Measurements from ENCODE around the gene PKLR. TPM values are rescaled to one million over a fixed set of nuclear protein-coding genes. Genes with fewer than 3 reads are reported as not detected.
"Not testable (repeated sequence)": the region's sequence is repeated elsewhere in the genome, so short reads cannot be mapped to it uniquely, and the experiment has no call there.

Gene PKLR
- under 1 TPM in 1 of 4 donors, not detected in 3; 0.21 TPM for total RNA-seq

DNA sequence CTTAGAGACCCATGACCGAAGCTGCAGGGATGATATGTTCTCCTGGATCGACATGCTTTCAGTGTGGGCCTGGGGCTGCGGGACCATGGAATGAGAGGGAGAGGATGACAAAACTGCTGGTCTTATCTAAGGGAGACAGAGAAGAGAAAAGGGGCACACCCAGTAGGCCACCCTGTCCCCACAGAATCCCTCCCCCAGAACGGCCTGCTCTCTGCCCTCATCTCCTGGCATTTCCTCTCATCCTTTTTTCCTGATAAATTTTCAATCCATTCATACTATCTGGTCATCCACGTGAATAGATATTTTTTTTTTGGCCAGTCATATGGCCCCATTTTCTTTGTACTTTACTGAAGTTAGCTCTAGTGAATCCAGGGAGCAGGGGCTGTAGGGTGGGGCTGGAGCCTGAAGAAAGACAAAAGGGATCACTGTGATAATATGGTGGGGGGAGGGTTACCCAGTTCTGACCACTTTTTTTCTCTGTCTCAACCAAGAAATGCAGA lies at the start of gene PKLR:
TSS of gene PKLR (minus strand) at position 97 of the 500 bp plus-strand sequence. CDS start at position 54, 43 bp downstream.
- H3K36me3 ChIP-seq = no peaks in the 10 kb centered on the region
- no peak for DNase-seq
- intact Hi-C loops (cut with DNase I; ENCODE audit: low total_unique reads) = no loop called here
- no peaks in the 10 kb centered on the region for H3K9me3 ChIP-seq
- no peak within 1 kb of the TSS for H3K27ac ChIP-seq
- TF ChIP-seq, protein P1, sequence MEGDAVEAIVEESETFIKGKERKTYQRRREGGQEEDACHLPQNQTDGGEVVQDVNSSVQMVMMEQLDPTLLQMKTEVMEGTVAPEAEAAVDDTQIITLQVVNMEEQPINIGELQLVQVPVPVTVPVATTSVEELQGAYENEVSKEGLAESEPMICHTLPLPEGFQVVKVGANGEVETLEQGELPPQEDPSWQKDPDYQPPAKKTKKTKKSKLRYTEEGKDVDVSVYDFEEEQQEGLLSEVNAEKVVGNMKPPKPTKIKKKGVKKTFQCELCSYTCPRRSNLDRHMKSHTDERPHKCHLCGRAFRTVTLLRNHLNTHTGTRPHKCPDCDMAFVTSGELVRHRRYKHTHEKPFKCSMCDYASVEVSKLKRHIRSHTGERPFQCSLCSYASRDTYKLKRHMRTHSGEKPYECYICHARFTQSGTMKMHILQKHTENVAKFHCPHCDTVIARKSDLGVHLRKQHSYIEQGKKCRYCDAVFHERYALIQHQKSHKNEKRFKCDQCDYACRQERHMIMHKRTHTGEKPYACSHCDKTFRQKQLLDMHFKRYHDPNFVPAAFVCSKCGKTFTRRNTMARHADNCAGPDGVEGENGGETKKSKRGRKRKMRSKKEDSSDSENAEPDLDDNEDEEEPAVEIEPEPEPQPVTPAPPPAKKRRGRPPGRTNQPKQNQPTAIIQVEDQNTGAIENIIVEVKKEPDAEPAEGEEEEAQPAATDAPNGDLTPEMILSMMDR (IDR thresholded peaks at IDR 0.05) = no peak
- TF ChIP-seq POLR2A (IDR thresholded peaks at IDR 0.05) = no peak
- H3K4me1 ChIP-seq = no peaks in the 10 kb centered on the region
- H3K4me3 ChIP-seq = no peak within 1 kb of the TSS
- H3K27me3 ChIP-seq = no peaks in the 10 kb centered on the region

DNA sequence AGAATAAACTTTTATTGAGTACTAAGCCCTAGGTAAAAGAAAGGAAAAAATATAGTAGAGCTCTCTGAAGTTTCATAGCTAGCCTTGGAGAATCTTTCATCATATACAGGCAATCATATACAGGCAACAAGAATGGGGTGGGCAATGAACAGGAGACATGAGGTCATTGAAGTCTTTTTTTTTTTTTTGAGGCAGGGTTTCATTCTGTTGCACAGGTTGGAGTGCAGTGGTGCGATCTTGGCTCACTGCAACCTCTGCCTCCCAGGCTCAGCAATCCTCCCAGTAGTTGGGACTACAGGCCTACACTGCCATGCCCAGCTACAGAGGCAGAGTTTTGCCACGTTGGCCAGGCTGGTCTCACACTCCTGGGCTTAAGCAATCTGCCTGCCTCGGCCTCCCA lies 41.6 kb upstream of the PKLR start:
- H3K36me3 ChIP-seq = no peaks in the 10 kb centered on the region
- H3K4me1 ChIP-seq = no peaks in the 10 kb centered on the region
- no peak overlapping the region for H3K4me3 ChIP-seq
- intact Hi-C loops (cut with DNase I; ENCODE audit: low total_unique reads) = no loop called here
- H3K9me3 ChIP-seq = no peaks in the 10 kb centered on the region
- no peak overlapping the region for H3K27ac ChIP-seq
- H3K27me3 ChIP-seq = no peaks in the 10 kb centered on the region
- DNase-seq = no peak
- no peak for TF ChIP-seq POLR2A (IDR thresholded peaks at IDR 0.05)
- TF ChIP-seq, protein P1 (IDR thresholded peaks at IDR 0.05) = no peak

DNA sequence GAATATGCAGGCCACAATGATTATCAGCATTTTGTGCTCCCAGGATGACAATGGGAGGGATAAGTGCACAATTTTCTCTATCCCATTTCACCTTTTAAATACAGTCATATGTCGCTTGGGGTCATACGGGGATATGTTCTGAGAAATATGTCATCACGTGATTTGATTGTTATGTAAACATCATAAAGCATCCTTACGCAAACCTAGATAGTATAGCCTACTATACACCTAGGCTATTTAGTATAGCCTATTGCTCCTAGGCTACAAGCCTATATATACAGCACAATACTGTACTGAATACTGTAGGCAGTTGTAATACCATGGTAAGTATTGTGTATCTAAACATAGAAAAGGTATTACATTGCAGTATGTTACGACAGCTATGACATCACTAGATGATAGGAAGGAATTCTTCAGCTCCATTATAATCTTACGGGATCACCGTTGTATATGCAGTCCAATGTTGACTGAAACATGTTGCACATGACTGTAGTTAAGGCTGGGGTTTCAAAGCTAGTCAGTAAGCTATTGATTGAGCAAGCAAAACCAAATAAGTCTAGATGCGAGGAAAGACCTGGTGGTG lies 38.4 kb upstream of the PKLR start:
- Histone ChIP-seq H3K4me1 (no peaks in the 10 kb centered on the region), H3K9me3 (no peaks in the 10 kb centered on the region), H3K4me3 (no peak overlapping the region), H3K27me3 (no peaks in the 10 kb centered on the region), H3K36me3 (no peaks in the 10 kb centered on the region), H3K27ac (no peak overlapping the region)
- intact Hi-C loops (cut with DNase I; ENCODE audit: low total_unique reads) = no loop called here
- no peak for TF ChIP-seq POLR2A (IDR thresholded peaks at IDR 0.05)
- TF ChIP-seq, protein P1 (IDR thresholded peaks at IDR 0.05) = no peak
- DNase-seq = no peak

DNA sequence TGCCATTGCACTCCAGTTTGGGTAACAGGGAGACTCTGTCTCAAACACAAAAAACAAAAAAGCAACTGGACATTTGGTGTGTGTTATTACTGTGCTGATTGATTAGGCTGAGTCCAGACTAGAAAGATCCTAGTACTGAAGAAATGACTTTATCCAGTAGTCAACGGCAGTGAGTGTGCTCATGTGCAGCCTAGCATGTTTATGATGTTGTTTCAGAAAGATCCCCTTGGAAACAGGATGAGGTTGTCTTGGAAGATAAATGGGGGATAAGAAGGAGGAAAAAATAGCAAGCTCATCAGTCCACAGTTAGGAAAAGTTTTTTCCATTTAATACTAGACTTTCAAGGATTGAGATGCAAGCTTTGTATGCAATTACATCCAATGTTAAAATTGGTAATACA lies 33.7 kb upstream of the PKLR start:
- Histone ChIP-seq H3K9me3 (no peaks in the 10 kb centered on the region), H3K36me3 (no peaks in the 10 kb centered on the region)
- DNase-seq = no peak

DNA sequence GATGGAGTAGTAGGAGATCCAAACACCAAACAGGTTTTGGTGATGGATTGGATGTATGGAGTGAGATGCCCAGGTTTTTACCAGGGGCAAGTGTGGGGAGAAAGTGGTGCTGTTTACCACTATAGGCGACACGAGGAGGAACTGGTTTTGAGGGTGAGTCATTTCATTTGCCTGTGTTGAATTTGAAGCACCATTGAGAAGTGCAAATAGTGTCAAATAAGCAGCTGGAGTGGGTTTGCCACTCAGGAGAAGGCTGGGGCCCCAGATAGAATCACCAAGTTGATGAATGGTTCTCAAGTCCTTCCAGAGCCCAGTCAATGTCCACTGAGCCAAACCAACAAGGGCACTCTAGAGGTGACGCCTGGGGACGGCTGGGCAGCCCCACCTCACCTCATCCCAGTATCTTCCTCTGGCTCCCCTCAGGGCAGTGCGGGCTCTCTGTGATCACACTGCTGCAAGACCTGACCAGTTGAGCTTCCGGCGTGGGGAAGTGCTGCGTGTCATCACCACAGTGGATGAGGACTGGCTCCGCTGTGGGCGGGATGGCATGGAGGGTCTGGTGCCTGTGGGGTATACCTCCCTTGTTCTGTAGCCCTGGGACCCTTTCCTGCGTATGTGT lies 28.9 kb upstream of the PKLR start:
- DNase-seq = no peak
- no peaks in the 10 kb centered on the region for H3K27me3 ChIP-seq
- no peak for TF ChIP-seq POLR2A (IDR thresholded peaks at IDR 0.05)
- TF ChIP-seq, protein P1 (IDR thresholded peaks at IDR 0.05) = no peak
- H3K4me3 ChIP-seq = no peak overlapping the region
- H3K4me1 ChIP-seq = peaks cover 3 to 6% of the 10 kb centered on the region in 2 donors
- H3K9me3 ChIP-seq = no peaks in the 10 kb centered on the region
- intact Hi-C loops (cut with DNase I; ENCODE audit: low total_unique reads) = no loop called here
- H3K27ac ChIP-seq = no peak overlapping the region
- H3K36me3 ChIP-seq = no peaks in the 10 kb centered on the region

More for the DNA sequence above, 33.7 kb upstream of the PKLR start:
- TF ChIP-seq, protein P1 (IDR thresholded peaks at IDR 0.05) = no peak
- TF ChIP-seq POLR2A (IDR thresholded peaks at IDR 0.05) = no peak
- H3K27ac ChIP-seq = no peak overlapping the region
- no peaks in the 10 kb centered on the region for H3K27me3 ChIP-seq
- no peaks in the 10 kb centered on the region for H3K4me1 ChIP-seq
- intact Hi-C loops (cut with DNase I; ENCODE audit: low total_unique reads) = no loop called here
- no peak overlapping the region for H3K4me3 ChIP-seq

DNA sequence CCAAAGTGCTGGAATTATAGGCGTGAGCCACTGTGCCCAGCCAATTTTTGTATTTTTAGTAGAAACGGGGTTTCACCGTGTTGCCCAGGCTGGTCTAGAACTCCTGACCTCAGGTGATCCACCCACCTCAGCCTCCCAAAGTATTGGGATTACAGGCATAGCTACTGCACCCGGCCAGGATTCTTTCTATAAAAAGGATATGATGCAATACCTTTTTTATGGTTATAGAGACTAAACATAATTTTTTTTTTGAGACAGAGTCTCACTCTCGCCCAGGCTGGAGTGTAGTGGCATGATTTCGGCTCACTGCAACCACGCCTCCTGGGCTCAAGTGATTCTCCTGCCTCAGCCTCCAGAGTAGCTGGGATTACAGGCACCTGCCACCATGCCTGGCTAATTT lies 27.6 kb upstream of the PKLR start:
- intact Hi-C loops (cut with DNase I; ENCODE audit: low total_unique reads); H3K36me3 ChIP-seq; DNase-seq; H3K4me3 ChIP-seq; H3K27me3 ChIP-seq; H3K9me3 ChIP-seq; H3K27ac ChIP-seq; H3K4me1 ChIP-seq: not testable (repeated sequence)
